Type B pancreatic cell (in vitro differentiated cells): ENCODE measurements around the gene CKAP4. TPM values are rescaled to one million over a fixed set of nuclear protein-coding genes. Genes with fewer than 3 reads are reported as not detected.
A peak's percentile ranks its signal among the peaks of the same experiment; 100 is the strongest.

Experiments used
- DNase-seq: peaks from one replicate; pipeline ENCODE4 v3.0.0; 2021; ENCODE audit warnings: mixed read lengths; ENCODE audit not compliant: unreplicated experiment; ENCODE audit errors: extremely low spot score
- H3K27ac Mint-ChIP-seq: 2 replicates; pipeline ENCODE4 v1.8.0; 2021; ENCODE audit warnings: mild to moderate bottlenecking, mixed read lengths
- H3K27me3 Mint-ChIP-seq: 2 replicates; pipeline ENCODE4 v1.8.0; 2021; ENCODE audit warnings: mixed read lengths
- H3K36me3 Mint-ChIP-seq: 2 replicates; pipeline ENCODE4 v1.8.0; 2021; ENCODE audit warnings: mixed read lengths
- H3K4me1 Mint-ChIP-seq: one replicate; pipeline ENCODE4 v1.8.0; 2021; ENCODE audit warnings: mixed read lengths; ENCODE audit not compliant: unreplicated experiment
- H3K4me3 Mint-ChIP-seq: 2 replicates; pipeline ENCODE4 v1.8.0; 2021; ENCODE audit warnings: mild to moderate bottlenecking, mixed read lengths
- H3K9me3 Mint-ChIP-seq: 2 replicates; pipeline ENCODE4 v1.8.0; 2021; ENCODE audit warnings: mixed read lengths
- CTCF ChIP-seq: fragments of 200-600 bp; sonication (generic); conservative IDR thresholded peaks from 2 replicates; pipeline ENCODE4 v1.5.0; 2021; ENCODE audit warnings: antibody characterized with exemption, mild to moderate bottlenecking
- total RNA-seq: library from RNA; stranded (reverse); gene quantifications from 2 replicates; pipeline ENCODE4 v1.2.1, GENCODE V29; 2021; ENCODE audit warnings: low replicate concordance

The CKAP4 gene
- total RNA-seq, 1 donor from 2014 or later, result 95.9 TPM

GRCh38 chr12:106246891-106247673 lies 738 bp downstream of the CKAP4 start:
- no peak for DNase-seq
- H3K4me1 Mint-ChIP-seq, result peaks cover 30% of the 10 kb centered on the region
- H3K4me3 Mint-ChIP-seq, result peak overlapping the region; percentile 87
- H3K27me3 Mint-ChIP-seq, result no peaks in the 10 kb centered on the region
- TF ChIP-seq CTCF, result no peak
- peak overlapping the region; percentile 85 for H3K27ac Mint-ChIP-seq
- peaks cover 21% of the 10 kb centered on the region for H3K36me3 Mint-ChIP-seq
- H3K9me3 Mint-ChIP-seq, result no peaks in the 10 kb centered on the region

- peak overlapping the region; percentile 85 for H3K27ac Mint-ChIP-seq
- no peak for DNase-seq
- TF ChIP-seq CTCF, result no peak
- H3K4me3 Mint-ChIP-seq, result peak overlapping the region; percentile 87
- H3K27me3 Mint-ChIP-seq, result no peaks in the 10 kb centered on the region
- H3K4me1 Mint-ChIP-seq, result peaks cover 23% of the 10 kb centered on the region
- H3K36me3 Mint-ChIP-seq, result peaks cover 31% of the 10 kb centered on the region
- no peaks in the 10 kb centered on the region for H3K9me3 Mint-ChIP-seq
Observed at GRCh38 chr12:106245767-106246166, 2.1 kb downstream of the CKAP4 start.

DNA sequence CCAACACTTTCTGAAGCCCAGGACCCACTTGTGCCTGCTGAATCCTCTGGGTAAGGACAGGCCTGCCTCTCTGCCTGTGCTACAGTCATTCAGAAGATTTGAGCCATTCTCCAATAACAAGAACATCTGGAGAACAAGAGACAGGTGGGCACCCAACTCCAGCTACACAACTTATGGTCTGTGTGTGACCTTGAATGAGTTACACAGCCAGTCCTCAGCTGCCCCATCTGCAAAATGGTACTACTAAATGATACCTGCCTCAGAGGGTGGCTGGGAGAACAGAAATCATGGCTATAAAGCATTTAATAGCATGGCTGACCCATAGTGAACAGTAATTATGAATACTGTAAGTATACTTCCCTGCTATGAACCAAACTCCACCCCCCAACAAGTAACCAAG lies 4.2 kb downstream of the CKAP4 start:
- Mint-ChIP-seq H3K36me3 (peaks cover 40% of the 10 kb centered on the region), H3K27me3 (no peaks in the 10 kb centered on the region), H3K27ac (no peak overlapping the region), H3K4me1 (peaks cover 18% of the 10 kb centered on the region), H3K9me3 (no peaks in the 10 kb centered on the region), H3K4me3 (no peak overlapping the region)
- DNase-seq, result no peak
- TF ChIP-seq CTCF, result no peak

- no peak overlapping the region for H3K4me3 Mint-ChIP-seq
- H3K36me3 Mint-ChIP-seq, result peaks cover 51% of the 10 kb centered on the region
- H3K9me3 Mint-ChIP-seq, result no peaks in the 10 kb centered on the region
- H3K4me1 Mint-ChIP-seq, result peaks cover 26% of the 10 kb centered on the region
- H3K27me3 Mint-ChIP-seq, result no peaks in the 10 kb centered on the region
- DNase-seq, result no peak
- H3K27ac Mint-ChIP-seq, result no peak overlapping the region
- TF ChIP-seq CTCF, result no peak
Observed at GRCh38 chr12:106240821-106241220, 7.0 kb downstream of the CKAP4 start.

DNA sequence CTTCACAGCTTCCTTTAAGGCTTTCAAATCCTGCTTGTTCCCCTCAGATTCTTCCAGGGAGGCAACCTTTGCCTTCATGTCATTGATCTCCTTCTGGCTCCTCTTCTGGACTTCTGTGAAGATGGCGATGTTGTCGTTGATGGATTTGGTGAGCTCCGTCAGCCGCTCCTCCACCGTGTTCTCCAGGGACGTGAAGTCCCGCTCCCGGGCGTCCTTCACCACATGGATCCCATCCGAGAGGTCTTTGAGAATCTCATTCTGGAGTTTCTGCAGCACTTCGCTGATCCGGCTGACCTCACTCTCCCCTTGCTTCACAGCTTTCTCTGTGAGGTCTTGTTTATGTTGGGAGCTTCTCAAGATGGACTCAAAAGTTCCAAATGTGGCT lies 7.9 kb downstream of the CKAP4 start:
- H3K4me1 Mint-ChIP-seq, result peaks cover 19% of the 10 kb centered on the region
- peaks cover 50% of the 10 kb centered on the region for H3K36me3 Mint-ChIP-seq
- H3K9me3 Mint-ChIP-seq, result no peaks in the 10 kb centered on the region
- TF ChIP-seq CTCF, result no peak
- H3K27ac Mint-ChIP-seq, result no peak overlapping the region
- no peak overlapping the region for H3K4me3 Mint-ChIP-seq
- H3K27me3 Mint-ChIP-seq, result no peaks in the 10 kb centered on the region
- DNase-seq, result no peak
